Lower lobe of right lung (tissue), 2 donors: ENCODE data around the gene CTSE. TPM values are rescaled to one million over a fixed set of nuclear protein-coding genes. Genes with fewer than 3 reads are reported as not detected.

Experiments used
- ATAC-seq, 2 donors: fragments of 200-7000 bp; cut with Tn5 transposase; one replicate each; pipeline ENCODE4 v1.9.1; 2020 to 2022; ENCODE audit warnings: mild to moderate bottlenecking in 2 of 2, moderate library complexity in 2 of 2
- DNase-seq: peaks from one replicate; pipeline ENCODE4 v3.0.0-alpha.2; 2020
- H3K27ac ChIP-seq: fragments of 200-600 bp; one replicate; pipeline ENCODE4 v1.8.0; 2022
- H3K27me3 ChIP-seq: fragments of 200-600 bp; one replicate; pipeline ENCODE4 v1.8.0; 2022; ENCODE audit warnings: low read depth
- H3K36me3 ChIP-seq: fragments of 200-600 bp; one replicate; pipeline ENCODE4 v1.8.0; 2022; ENCODE audit warnings: mild to moderate bottlenecking
- H3K4me1 ChIP-seq: fragments of 200-600 bp; one replicate; pipeline ENCODE4 v1.8.0; 2022
- H3K4me3 ChIP-seq: fragments of 200-600 bp; one replicate; pipeline ENCODE4 v1.8.0; 2022; ENCODE audit warnings: mild to moderate bottlenecking
- H3K9me3 ChIP-seq: fragments of 200-600 bp; one replicate; pipeline ENCODE4 v1.8.0; 2022
- intact Hi-C: fragments of 100-400 bp; cut with DNase I; formaldehyde crosslinking; loops from one replicate; pipeline ENCODE4 v1.11.0; 2022
- total RNA-seq: library from RNA; stranded (reverse); fragmentation: NEBNext Ultra II Directional; extraction: Animal tissue kit (Norgen Biotek cat#: 25700); gene quantifications from one replicate; pipeline ENCODE4 v1.2.1, GENCODE V29; 2021
- TF ChIP-seq, protein P1 (sequence below): fragments of 200-600 bp; IDR thresholded peaks from one replicate; pipeline ENCODE4 v1.8.0; 2022; ENCODE audit warnings: antibody characterized with exemption, mild to moderate bottlenecking
- donor health status: DM: no; HTN: yes; CAD: no; lungs with severe emphysema.

CTSE gene
- total RNA-seq, 1 donor from 2014 or later, result 63.6 TPM

DNA sequence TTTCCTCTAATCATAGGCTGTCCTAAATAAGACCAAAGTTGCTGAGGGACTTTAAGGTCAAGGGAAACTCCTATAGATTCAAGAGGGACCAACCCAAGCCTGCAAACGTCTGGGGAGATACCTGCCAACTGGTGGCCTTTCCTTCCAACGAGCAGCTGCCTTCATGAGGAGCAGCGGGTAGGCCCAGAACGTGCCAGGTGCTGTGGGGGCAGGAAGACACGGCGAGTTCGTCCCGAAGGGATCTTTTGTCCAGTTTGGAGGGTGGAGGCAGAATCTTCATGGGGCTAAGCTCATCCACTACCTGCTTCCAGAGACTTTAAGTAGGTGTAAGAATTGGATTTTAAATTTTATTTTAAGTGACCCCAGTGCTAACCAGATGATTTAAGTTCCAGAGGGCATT, 54.5 kb downstream of the CTSE start:
- Histone ChIP-seq H3K36me3 (no peaks in the 10 kb centered on the region), H3K27me3 (no peaks in the 10 kb centered on the region), H3K9me3 (no peaks in the 10 kb centered on the region), H3K4me3 (no peak overlapping the region), H3K4me1 (no peaks in the 10 kb centered on the region), H3K27ac (no peak overlapping the region)
- intact Hi-C loops, result no loop called here
- ATAC-seq (no peak), DNase-seq (no peak)
- TF ChIP-seq, protein P1, sequence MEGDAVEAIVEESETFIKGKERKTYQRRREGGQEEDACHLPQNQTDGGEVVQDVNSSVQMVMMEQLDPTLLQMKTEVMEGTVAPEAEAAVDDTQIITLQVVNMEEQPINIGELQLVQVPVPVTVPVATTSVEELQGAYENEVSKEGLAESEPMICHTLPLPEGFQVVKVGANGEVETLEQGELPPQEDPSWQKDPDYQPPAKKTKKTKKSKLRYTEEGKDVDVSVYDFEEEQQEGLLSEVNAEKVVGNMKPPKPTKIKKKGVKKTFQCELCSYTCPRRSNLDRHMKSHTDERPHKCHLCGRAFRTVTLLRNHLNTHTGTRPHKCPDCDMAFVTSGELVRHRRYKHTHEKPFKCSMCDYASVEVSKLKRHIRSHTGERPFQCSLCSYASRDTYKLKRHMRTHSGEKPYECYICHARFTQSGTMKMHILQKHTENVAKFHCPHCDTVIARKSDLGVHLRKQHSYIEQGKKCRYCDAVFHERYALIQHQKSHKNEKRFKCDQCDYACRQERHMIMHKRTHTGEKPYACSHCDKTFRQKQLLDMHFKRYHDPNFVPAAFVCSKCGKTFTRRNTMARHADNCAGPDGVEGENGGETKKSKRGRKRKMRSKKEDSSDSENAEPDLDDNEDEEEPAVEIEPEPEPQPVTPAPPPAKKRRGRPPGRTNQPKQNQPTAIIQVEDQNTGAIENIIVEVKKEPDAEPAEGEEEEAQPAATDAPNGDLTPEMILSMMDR, result no peak

- TF ChIP-seq, protein P1, result no peak
- Histone ChIP-seq H3K27ac (no peak overlapping the region), H3K4me3 (no peak overlapping the region), H3K36me3 (no peaks in the 10 kb centered on the region), H3K4me1 (peaks cover 4% of the 10 kb centered on the region), H3K9me3 (no peaks in the 10 kb centered on the region), H3K27me3 (no peaks in the 10 kb centered on the region)
- DNase-seq (no peak), ATAC-seq (no peak)
- intact Hi-C loops, result no loop called here
These were observed 56.0 kb downstream of the CTSE start for GRCh38 chr1:205967554-205968335.

GRCh38 chr1:205965036-205965884, 58.4 kb downstream of the CTSE start:
- TF ChIP-seq, protein P1, result no peak
- Histone ChIP-seq H3K27ac (no peak overlapping the region), H3K4me3 (no peak overlapping the region), H3K9me3 (no peaks in the 10 kb centered on the region), H3K4me1 (peaks cover 23% of the 10 kb centered on the region), H3K36me3 (no peaks in the 10 kb centered on the region), H3K27me3 (no peaks in the 10 kb centered on the region)
- no peak for ATAC-seq
- no peak for DNase-seq
- intact Hi-C loops, result no loop called here

DNA sequence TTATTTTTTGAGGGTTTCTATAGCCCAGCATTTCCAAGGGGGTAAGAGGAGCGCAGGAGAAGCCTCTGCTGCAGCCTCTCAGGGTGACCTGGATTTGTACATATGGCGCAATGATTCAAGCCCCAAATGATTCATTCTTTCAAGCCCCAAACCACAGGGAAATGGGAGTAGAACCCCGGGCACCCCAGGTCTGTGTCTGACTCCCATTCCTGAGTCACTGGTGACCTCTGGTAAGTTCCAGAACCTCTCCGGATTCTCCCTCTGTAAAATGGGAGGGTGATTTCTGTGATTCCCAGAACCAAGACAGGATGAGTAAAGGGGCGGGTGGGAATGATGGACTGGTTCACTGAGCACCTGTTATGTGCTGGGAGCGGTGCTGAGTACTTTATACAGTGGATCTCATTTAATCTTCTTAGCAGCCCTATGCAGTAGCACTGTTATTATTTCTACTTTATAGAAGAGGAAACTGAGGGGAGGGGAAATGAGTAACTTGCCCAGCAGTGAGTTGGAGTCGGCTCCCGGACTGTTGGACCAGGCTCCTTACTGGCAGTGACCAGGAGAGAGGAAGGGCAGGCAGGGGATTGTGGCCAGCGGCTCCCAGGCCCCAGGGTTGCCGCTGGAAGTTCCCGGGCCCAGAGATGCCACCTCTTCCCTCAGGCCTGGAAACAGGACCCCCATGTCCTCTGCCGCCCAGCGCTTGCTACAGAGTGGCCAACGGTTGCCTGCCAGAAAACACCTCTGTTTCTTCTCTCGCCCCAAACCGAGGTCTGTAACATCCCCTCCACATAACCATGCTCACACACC, 60.1 kb downstream of the CTSE start:
- Histone ChIP-seq H3K9me3 (no peaks in the 10 kb centered on the region), H3K4me1 (peaks cover 23% of the 10 kb centered on the region), H3K36me3 (no peaks in the 10 kb centered on the region), H3K27me3 (no peaks in the 10 kb centered on the region), H3K27ac (no peak overlapping the region), H3K4me3 (no peak overlapping the region)
- TF ChIP-seq, protein P1, result no peak
- intact Hi-C loops, result no loop called here
- ATAC-seq, result peak in 1 of 2 donors; percentile 23
- no peak for DNase-seq

DNA sequence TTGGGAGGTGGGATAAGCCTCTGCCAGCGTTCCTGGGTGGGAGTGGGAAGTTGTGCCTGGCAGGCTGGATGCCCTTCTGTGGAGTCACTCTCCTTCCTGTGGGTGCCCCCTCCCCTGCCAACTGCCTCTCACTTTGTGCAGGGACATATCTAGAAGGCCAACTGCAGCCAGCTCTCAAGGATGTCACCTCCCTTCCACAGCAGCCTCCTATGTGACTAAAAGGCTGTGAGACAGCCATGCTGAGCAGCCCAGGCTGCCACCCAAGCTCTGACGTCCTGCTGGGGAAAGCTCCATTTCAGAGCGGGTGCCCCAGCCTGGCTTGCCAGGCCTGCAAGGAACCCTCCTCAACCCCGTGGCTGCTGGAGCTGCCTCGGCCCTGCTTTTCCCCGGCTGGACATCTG, 60.9 kb downstream of the CTSE start:
- intact Hi-C loops, result no loop called here
- no peak for DNase-seq
- Histone ChIP-seq H3K27ac (peak overlapping the region; percentile 49), H3K27me3 (no peaks in the 10 kb centered on the region), H3K4me3 (no peak overlapping the region), H3K4me1 (peaks cover 23% of the 10 kb centered on the region), H3K36me3 (no peaks in the 10 kb centered on the region), H3K9me3 (no peaks in the 10 kb centered on the region)
- ATAC-seq, result peak in 1 of 2 donors; percentile 11
- TF ChIP-seq, protein P1, result no peak
